Astrocyte of the cerebellum (primary cell): ENCODE measurements around the gene AP2M1.

Experiments
- DNase-seq: peaks from one replicate; pipeline ENCODE4 v3.0.0-alpha.2; 2011; ENCODE audit warnings: low read depth
- H3K4me3 ChIP-seq: 2 replicates; pipeline ENCODE4 v1.5.1; 2011; ENCODE audit warnings: mild to moderate bottlenecking, low read depth, low read length, moderate library complexity
- CTCF ChIP-seq: IDR thresholded peaks from 2 replicates; pipeline ENCODE4 v1.5.1; 2012; ENCODE audit warnings: low read length, low read depth, moderate library complexity, mild to moderate bottlenecking; ENCODE audit errors: missing control alignments
- in situ Hi-C: cut with HindIII; loops from 2 replicates; pipeline ENCODE4 v1.10.0; 2017; ENCODE audit warnings: low sequenced_read_pairs

Gene AP2M1

GRCh38 chr3:184192889-184193288 is 18.2 kb downstream of the AP2M1 start:
- no peak for TF ChIP-seq CTCF
- no peak for DNase-seq
- in situ Hi-C loops, result no loop called here
- no peak overlapping the region for H3K4me3 ChIP-seq

- no peak for DNase-seq
- no peak overlapping the region for H3K4me3 ChIP-seq
- in situ Hi-C loops, result no loop called here
- no peak for TF ChIP-seq CTCF
These were observed 19.4 kb downstream of the AP2M1 start for GRCh38 chr3:184193991-184194539.

- DNase-seq, result no peak
- in situ Hi-C loops, result no loop called here
- no peak overlapping the region for H3K4me3 ChIP-seq
- TF ChIP-seq CTCF, result no peak
These were observed 21.9 kb downstream of the AP2M1 start for GRCh38 chr3:184196536-184196935.

GRCh38 chr3:184198509-184198908 is 23.9 kb downstream of the AP2M1 start:
- H3K4me3 ChIP-seq, result no peak overlapping the region
- TF ChIP-seq CTCF, result no peak
- no peak for DNase-seq
- in situ Hi-C loops, result no loop called here

GRCh38 chr3:184200825-184201224 is 26.2 kb downstream of the AP2M1 start:
- DNase-seq, result no peak
- no peak for TF ChIP-seq CTCF
- in situ Hi-C loops, result no loop called here
- H3K4me3 ChIP-seq, result no peak overlapping the region

- in situ Hi-C loops, result no loop called here
- no peak for TF ChIP-seq CTCF
- no peak for DNase-seq
These were observed 28.9 kb downstream of the AP2M1 start for GRCh38 chr3:184203526-184203925.

More at GRCh38 chr3:184203526-184203925, 28.9 kb downstream of the AP2M1 start:
- H3K4me3 ChIP-seq, result no peak overlapping the region
